ENCODE data around the gene LRRC4C.
"Not testable (repeated sequence)": the region's sequence is repeated elsewhere in the genome, so short reads cannot be mapped to it uniquely, and the experiment has no call there.

Gene LRRC4C

DNA sequence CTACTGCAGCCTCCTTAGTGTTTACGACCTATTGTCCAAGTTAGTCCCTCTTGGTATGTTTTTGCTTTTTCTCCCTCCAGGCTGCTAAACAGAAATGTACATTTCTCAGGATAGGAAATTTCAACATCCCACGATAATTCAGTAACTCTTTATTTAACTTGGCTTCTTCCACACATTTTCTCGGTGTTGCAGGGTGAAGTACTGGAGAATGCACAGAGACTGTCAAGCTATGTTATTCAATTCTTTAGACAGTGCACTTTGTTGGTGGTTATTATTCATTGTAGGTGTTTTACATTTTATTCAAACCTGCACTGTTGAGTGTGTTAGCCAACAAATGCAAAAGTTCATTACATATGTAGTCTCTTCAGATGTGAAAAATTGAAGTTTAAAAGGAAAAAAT, 839.8 kb downstream of the LRRC4C start:
- no peak for DNase-seq

- DNase-seq = no peak
Observed at GRCh38 chr11:40606800-40607199, 852.7 kb downstream of the LRRC4C start.

DNA sequence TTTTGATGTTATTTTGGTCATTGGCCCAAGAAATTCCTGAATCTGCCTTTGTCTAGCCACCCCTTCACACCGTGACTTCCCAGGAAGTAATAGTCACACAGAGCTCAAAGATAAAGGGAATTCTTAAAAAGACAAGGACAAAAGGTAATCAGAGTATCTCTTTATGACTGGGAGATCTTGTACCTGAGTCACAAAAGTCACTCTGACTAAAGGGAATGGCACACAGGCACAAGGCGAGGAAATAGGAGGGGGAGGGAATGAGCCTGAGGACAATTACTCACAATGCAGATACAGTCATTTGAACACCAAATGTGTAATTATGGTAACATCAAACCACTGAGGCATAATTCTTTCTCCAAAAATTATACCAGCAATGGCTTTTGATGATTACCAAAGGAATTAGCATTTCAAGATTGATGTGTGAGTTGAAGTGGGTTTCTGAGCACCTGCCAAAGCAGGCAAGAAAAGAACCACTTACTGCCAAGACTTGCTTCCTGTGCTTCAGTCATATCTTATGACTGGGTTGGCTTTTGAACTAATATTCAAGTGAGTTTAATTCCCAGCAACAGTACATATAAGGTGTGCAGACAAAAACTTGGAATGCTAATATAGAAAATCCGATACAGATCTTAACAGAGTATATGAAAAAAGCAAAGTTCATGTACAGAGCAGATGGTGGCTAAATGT, 856.4 kb downstream of the LRRC4C start:
- DNase-seq = no peak

DNA sequence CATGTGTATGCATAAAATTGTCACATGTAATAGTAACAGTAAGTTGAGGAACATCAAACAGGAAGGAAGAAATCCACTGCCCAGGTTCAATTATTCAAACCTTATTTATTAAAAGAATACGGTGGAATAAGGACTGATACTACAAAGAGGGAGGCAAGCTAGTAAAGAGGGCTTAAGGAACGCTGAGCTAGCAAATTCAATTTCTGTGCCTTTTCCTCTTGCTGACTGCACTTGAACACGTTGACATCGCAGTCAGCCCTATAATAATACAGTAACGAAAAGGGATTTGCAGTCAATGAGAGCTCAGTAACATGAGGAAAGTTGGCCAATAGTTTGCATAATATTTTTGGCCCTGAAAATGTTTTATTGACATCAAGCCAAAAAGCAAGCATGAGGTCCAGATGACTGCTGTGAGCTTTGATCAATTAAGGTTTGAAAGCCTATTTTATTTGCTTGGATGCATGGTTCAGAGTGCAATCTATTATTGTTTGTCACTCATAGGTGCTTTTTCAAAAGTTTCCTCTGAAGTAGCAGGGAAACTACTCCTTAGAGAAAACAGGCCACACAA, 861.8 kb downstream of the LRRC4C start:
- DNase-seq = no peak

DNA sequence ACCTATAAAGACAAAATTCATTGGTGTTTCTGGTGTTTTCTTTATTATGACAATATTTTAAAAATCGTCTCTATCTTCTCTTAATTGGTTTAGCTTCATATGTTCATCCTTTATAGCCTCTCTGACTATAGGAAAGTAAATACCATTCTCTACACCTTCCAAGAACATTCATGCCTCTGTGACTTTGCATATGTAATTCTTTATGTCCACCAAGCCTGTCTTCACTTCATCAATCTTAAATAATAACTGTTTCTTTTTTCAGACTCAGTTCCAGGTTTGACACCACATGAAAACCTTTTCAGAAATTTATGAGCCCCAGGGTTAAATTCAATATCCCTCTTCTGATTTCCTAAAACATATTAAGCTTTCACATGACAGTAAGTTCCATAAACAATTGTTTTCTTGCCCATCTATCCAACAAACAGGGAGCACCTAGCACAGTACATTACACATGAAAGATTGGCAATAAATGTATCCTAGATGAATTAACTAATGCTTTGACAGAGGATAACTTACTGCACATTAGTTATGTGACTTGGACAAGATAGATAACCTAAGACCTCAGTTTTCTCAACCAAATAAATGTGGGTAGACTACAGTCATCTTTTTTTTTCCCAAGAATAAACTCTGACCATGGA, 886.1 kb downstream of the LRRC4C start:
- no peak for DNase-seq

DNA sequence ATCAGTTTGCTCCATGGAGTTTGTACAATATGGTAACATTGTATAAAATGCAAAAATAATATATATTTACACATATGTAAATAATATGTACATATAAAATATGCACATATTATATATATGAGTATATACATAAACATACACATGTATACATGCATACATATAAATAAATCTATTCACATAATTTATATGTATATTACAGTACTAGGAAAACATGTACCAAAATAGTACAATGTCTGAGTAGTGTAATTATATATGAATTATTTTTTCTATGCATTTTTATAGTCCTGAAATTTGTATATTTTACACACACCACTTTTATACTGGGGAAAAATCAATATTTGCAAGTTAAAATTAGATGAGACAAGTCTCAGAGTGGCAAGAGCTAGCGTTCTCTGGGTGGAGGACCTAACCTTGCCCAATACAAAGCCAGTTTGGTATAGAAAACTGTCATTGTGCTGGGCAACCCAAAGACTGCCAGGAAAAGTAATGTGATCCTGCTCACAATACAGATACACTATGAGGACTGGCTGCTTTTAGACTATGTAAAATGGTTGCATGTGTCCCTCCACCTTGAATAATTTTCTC, 889.4 kb downstream of the LRRC4C start:
- DNase-seq = no peak

DNA sequence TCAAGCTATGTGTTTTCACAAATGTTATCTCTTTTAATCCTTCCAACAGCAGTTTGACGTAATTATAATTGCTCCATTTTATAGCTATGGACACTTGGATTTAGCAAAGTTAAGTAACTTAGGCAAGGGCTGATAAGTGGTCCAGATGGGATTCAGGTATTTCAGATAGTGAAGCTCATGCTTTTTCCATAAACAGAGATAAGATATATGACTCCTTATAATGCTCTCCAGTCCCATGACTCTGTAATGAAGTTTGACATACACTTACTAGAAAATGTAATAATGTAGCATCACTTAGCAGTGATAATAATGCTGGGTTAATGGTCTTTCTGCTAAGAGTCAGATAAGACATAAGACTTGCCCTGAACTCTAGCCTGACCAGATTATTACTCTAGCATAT, 892.1 kb downstream of the LRRC4C start:
- DNase-seq = no peak

DNA sequence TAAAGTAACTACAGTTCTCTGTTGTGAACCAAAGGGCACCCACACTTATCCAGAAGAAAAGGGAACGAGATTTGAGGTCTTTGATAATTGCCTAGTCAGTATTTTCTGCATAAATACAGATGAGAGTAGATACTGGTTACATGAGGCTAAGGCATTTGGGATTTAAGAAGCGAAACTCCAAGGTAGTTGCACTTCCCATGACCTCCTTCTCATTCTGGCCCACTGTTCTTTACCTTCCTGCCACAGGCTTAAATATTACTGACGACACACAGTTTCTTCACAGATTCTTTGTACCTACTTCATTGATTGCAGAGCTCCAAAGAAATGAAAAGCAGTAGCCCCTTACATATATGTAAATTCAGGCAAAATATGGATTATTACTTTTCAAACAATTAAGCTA, 915.3 kb downstream of the LRRC4C start:
- DNase-seq = no peak

DNA sequence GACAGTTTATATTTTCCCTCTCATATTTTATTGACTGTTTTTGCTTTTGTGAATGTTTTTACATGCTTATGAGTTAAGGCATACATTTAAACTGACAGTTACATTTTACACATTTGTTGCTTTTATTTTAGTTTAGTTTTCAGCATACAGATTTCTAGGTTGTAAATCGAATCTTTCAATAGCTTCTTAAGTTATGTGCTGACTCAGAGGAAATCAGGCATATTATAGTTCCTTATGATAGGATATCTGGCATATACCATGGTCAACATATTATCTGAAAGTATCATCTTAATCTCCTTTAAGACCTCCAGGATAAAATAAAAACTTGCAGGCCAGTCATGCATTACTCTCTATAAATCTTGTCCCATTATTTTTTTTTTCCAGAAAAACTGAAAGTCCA, 916.6 kb downstream of the LRRC4C start:
- DNase-seq = no peak

DNA sequence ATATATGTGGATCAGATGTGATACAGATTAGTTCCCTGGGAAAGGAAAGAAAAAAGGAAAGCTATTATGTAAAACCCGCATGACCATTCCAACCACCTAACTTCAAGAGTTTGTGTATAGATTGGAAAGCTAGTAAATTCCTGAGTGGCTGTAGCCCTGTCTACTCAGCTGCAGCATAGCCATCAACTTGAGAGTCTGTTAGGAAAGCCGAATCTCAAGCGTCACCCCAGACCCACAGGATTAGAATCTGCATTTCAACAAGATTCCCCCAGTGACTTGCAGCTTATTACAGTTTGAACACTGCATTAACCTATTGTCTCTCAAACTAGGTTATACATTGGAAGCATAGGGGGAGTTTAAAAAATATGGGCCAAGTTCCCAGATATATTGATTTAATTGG, 921.7 kb downstream of the LRRC4C start:
- DNase-seq = no peak

DNA sequence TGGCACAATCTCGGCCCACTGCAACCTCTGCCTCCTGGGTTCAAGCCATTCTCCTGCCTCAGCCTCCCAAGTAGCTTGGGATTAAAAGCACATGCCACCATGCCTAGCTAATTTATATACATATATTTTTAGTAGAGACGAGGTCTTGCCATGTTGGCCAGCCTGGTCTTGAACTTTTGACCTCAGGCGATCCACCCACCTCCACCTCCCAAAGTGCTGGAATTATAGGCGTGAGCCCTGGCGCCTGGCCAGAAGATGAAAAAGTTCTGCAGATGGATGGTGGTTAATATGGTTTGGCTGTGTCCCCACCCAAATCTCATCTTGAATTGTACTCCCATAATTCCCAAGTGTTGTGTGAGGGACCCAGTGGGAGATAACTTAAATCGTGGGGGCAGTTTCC, 937.4 kb downstream of the LRRC4C start:
- not testable (repeated sequence) for DNase-seq

GRCh38 chr11:40517122-40517521, 942.3 kb downstream of the LRRC4C start:
- no peak for DNase-seq

GRCh38 chr11:40514124-40514523, 945.3 kb downstream of the LRRC4C start:
- no peak for DNase-seq

DNA sequence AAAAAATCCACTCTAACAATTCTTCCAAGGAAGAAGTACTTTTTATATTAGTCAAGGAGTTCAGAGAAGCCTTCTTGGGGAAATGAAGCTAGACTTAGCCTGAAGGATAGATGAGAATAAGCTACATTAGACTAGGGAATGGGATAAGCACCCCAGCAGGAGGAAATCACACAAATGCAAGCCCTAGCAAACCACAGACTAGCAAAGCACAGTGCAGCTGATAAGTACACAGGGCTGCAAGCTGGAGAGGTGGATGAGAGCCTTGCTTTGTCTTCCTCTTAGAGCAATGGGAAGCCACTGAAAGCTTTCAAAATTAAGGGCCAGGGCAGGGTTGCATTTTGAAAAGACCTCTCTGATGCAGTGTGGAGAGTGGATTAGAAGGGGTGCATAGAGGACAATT, 946.2 kb downstream of the LRRC4C start:
- no peak for DNase-seq

GRCh38 chr11:40508303-40508702, 951.1 kb downstream of the LRRC4C start:
- no peak for DNase-seq

DNA sequence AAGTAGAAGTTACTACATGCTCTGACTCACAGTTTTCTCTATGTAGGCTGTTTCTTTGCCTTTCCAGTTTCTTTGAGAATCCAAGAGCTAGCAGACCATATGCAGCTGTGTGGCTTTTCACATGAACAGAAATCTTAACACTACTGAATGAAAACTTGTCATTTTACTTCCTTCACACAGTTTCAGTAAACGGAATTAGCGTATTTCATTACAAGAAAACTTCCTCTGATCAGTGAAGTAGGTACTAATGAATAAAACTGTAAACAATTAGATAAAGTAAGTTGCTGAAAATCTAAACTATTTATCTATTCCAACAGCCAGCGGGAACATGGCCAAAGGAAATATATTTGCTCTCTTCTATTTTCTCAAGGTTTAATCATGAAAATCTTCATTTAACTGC, 953.2 kb downstream of the LRRC4C start:
- DNase-seq = no peak

GRCh38 chr11:40491341-40491740, 968.1 kb downstream of the LRRC4C start:
- no peak for DNase-seq

DNA sequence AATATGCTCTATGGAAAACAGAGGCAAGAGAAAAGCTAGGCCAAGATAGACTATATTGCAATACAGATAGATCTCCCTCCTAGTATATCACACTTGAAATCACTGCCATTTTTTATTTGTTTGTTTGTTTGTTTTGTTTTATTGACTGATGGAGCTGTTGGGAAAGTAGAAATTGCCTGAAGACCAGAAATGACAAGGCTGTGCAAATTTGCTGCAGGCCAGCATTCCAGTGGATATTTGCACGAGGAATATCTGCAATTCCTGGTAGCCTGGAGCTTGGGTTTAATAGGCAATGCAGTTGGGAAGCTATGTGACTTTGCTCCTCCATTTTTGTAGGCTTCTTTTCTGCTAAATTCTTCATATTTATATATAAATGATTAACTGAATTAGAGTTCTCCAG, 991.7 kb downstream of the LRRC4C start:
- no peak for DNase-seq

DNA sequence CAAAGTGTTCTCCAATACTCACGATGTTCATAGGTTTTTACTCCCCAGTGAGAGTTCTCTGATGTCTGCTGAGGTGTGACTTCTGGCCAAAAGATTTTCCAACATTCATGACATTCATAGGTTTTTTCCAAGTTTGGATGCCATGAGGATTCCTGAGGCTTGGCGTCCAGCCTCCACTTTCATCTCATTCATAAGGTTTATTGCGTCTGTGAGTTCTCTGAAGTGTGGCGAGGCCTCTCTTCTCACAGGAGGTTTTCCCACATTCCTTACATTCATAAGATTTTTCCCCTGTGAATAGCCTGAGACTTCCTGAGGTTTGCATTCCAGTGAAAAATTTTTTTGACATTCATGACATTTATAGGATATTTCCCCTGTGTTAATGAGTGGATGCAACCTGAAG, 1014.1 kb downstream of the LRRC4C start:
- no peak for DNase-seq

- no peak for DNase-seq
Observed at GRCh38 chr11:40444151-40444550, 1015.3 kb downstream of the LRRC4C start.

- no peak for DNase-seq
Observed at GRCh38 chr11:40435344-40435743, 1024.1 kb downstream of the LRRC4C start.

DNA sequence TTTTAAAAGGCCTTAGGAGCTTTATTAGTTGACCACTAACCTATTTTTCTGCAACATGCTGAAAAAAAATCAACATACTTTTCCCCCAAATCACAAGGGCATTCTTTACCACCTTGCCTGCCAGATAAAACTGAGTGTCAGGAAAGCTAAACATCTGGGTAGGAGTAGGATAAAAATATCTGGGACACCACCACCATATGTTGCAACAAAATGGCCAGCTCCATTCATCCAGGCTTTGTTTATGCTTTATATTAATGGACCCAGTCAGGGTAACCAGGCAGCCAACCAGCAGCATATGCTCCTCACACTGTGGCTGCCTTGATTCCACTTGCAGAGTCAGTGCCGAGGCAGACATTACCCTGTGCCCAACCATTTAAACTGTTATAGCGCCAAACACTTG, 1024.5 kb downstream of the LRRC4C start:
- no peak for DNase-seq

DNA sequence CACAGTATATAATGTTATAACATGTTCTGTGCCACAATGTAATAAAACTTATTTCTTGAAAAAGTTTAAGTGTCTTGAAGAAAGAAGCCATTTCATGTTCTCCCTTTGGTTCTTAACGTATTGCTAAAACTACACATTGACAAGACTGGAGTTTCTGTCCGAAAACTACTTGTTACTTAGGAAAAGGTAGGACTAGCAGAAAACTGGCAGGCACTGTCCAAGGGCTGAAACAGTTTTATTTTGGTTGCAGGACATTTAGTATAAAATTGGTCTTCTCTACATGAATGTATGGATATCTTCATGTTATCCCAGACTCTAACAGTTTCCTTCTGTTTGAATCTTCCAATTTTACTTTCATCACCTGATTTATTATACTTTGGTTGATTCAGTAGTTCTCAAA, 1027.1 kb downstream of the LRRC4C start:
- DNase-seq = no peak

DNA sequence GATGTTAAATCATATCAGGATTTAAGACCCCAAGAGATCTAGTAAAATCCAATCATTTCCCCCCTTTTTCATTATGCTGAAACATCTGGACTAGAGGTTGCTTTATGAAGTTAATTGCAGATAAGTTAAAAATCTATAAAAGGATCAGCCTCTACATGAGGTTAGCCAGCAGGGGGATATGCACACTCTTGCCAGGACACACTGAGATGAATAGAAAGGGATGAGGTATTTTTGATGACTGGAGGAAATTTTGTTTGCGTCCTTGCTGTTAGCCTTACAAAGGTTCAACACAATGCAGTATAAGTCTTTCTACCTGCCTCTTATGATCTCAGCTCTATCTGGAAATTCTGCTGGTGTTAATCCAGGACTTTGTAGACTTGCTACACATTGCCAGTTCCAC, 1034.3 kb downstream of the LRRC4C start:
- no peak for DNase-seq

Measured in GDM1 (cell line).